Measurements from ENCODE around the gene FAM20A.
A peak's percentile ranks its signal among the peaks of the same experiment; 100 is the strongest.

- peak; percentile 75 to 82 (median 79) for TF ChIP-seq CTCF (optimal IDR thresholded peaks at IDR 0.05 in 1 of 3, IDR thresholded peaks at IDR 0.05 in 1 of 3, conservative IDR thresholded peaks at IDR 0.05 in 1 of 3; ENCODE audit: extremely low read depth in 1 of 3, insufficient read depth in 2 of 3, low read length in 3 of 3)
- TF ChIP-seq EZH2 (IDR thresholded peaks at IDR 0.05; ENCODE audit: low read length): no peak
These were observed 12.7 kb upstream of the FAM20A start for GRCh38 chr17:68613739-68614298.

Measured in keratinocyte (primary cell).